ENCODE results near the gene CDC42EP5.

Gene CDC42EP5

DNA sequence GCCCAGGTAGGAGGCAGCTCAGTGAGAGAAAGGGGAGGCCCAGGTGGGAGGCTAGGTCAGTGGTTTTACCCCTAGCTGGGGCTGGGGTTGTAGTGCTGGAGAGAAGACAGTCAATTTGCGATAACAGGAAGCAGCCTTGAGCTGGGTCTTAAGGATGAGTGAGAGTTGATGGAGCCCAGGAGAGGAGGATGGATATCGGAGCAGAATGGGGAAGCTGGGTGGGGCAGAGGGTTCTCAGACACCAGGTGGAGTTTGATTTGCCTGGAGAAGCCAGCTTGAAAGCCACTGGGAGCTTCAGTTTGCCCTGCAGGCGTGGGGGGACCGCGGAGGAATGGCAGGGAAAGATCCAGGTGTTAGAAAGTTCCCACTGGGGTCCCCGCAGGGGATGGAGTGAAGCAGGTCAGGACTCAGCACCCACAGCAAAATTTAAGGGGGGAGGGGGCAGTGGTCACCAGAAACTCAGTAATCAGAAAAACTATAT is 836 bp upstream of the CDC42EP5 start:
- TF ChIP-seq FOXP2 (optimal IDR thresholded peaks at IDR 0.05; ENCODE audit: borderline replicate concordance, extremely low read depth, extremely low read length, insufficient read depth): no peak
- TF ChIP-seq POLR2AphosphoS5 (IDR thresholded peaks at IDR 0.05; ENCODE audit: low read depth, low read length): no peak
- no peak for TF ChIP-seq SIN3A (IDR thresholded peaks at IDR 0.05; ENCODE audit: borderline replicate concordance, insufficient read depth, low read length)
- no peak for TF ChIP-seq REST (IDR thresholded peaks at IDR 0.05; ENCODE audit: insufficient read depth in 1 of 2, low read depth in 2 of 2, low read length in 2 of 2)
- TF ChIP-seq TAF1 (IDR thresholded peaks at IDR 0.05; ENCODE audit: borderline replicate concordance, insufficient read depth, low read length): no peak

GRCh38 chr19:54470991-54471782 is 1.9 kb downstream of the CDC42EP5 start:
- TF ChIP-seq POLR2AphosphoS5 (IDR thresholded peaks at IDR 0.05; ENCODE audit: low read depth, low read length) (no peak), SIN3A (IDR thresholded peaks at IDR 0.05; ENCODE audit: borderline replicate concordance, insufficient read depth, low read length) (no peak), TAF1 (IDR thresholded peaks at IDR 0.05; ENCODE audit: borderline replicate concordance, insufficient read depth, low read length) (no peak), REST (IDR thresholded peaks at IDR 0.05; ENCODE audit: insufficient read depth in 1 of 2, low read depth in 2 of 2, low read length in 2 of 2) (no peak), FOXP2 (optimal IDR thresholded peaks at IDR 0.05; ENCODE audit: borderline replicate concordance, extremely low read depth, extremely low read length, insufficient read depth) (no peak)

DNA sequence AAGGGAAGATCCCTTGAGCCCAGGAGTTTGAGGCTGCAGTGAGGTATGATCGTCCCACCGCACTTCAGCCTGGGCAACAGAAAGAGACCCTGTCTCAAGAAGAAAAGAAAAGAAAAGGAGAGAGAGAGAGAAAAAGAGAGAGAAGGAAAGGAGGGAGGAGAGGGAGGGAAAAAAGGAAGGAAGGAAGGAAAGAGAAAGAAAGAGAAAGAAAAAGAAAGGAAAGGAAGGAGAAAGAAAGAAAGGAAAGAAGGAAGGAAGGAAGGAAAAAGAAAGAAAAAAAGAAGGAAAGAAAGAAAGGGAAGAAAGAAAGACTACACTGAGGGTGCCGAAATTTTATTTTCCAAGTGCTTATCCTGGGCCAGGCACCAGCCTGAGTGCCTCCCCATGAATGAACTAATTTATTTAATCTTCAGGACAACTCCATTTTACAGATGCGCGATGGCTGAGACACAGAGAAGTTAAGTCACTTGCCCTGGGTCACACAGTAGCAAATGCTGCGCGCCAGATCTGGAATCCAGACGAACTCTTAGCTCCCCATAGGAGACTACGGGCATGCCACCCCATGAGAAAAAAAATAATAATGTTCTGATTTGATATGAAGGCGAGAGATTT is 2.7 kb downstream of the CDC42EP5 start:
- TF ChIP-seq POLR2AphosphoS5 (IDR thresholded peaks at IDR 0.05; ENCODE audit: low read depth, low read length) (no peak), FOXP2 (optimal IDR thresholded peaks at IDR 0.05; ENCODE audit: borderline replicate concordance, extremely low read depth, extremely low read length, insufficient read depth) (no peak), REST (IDR thresholded peaks at IDR 0.05; ENCODE audit: insufficient read depth in 1 of 2, low read depth in 2 of 2, low read length in 2 of 2) (no peak)

DNA sequence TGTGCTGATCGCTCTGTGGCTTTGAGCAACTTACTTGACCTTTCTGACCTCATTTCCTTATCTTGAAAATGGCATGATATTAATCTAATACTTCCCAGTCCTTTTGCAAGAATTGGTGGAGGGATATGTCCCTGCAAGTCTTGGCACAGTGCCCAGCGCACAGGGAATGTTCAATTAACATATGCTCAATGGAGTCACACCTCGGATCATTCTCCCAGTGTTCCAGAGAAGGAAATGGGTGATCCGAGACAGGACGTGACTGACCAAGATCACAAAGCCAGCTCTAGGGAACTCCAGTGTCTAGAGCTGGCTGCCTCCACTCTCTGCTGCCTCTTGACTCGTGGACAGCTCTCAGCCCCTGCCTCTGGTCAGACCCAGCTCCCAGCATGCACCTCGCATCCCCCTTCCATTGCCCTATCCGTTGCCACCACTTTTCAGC is 3.6 kb downstream of the CDC42EP5 start:
- TF ChIP-seq FOXP2 (optimal IDR thresholded peaks at IDR 0.05; ENCODE audit: borderline replicate concordance, extremely low read depth, extremely low read length, insufficient read depth) (no peak), POLR2AphosphoS5 (IDR thresholded peaks at IDR 0.05; ENCODE audit: low read depth, low read length) (no peak), TAF1 (IDR thresholded peaks at IDR 0.05; ENCODE audit: borderline replicate concordance, insufficient read depth, low read length) (no peak), SIN3A (IDR thresholded peaks at IDR 0.05; ENCODE audit: borderline replicate concordance, insufficient read depth, low read length) (no peak), REST (IDR thresholded peaks at IDR 0.05; ENCODE audit: insufficient read depth in 1 of 2, low read depth in 2 of 2, low read length in 2 of 2) (0 out of 4 replicates have a peak, but pooled peaks have one; percentile 40 to 43)
